H1 (cell line): ENCODE data around the gene TMEM134. TPM values are rescaled to one million over a fixed set of nuclear protein-coding genes. Genes with fewer than 3 reads are reported as not detected.

Experiments
- CTCF ChIA-PET: fragments of 300-600 bp; sonication (Branson Sonifier 250); formaldehyde crosslinking; loops from one replicate; lab custom pipeline; 2021; ENCODE audit not compliant: partially characterized antibody; lab: Charles Lee
- POLR2A ChIA-PET: fragments of 300-600 bp; sonication (Branson Sonifier 250); formaldehyde crosslinking; loops from one replicate; lab custom pipeline; 2021; ENCODE audit warnings: inconsistent platforms; ENCODE audit not compliant: partially characterized antibody; lab: Charles Lee
- DNase-seq, 2 experiments: peaks; one replicate each; pipeline versions ENCODE4 v3.0.0 to v3.0.0-alpha.2; 2010 to 2022; ENCODE audit warnings: low spot score in 2 of 2, low read depth in 1 of 2, mixed read lengths in 1 of 2
- FAIRE-seq: peaks from 2 replicates; lab custom pipeline; 2011; peaks lifted over from hg19 to GRCh38; lab: Jason Lieb, UNC
- H2AFZ ChIP-seq: 2 replicates; pipeline ENCODE4 v1.8.1; 2012; ENCODE audit warnings: low read length, inconsistent platforms
- H2AK5ac ChIP-seq: 2 replicates; pipeline ENCODE4 v1.6.1; 2013; ENCODE audit warnings: low read depth, low read length
- H2BK120ac ChIP-seq: replicated peaks from 2 replicates; pipeline ENCODE3; 2013; ENCODE audit warnings: low read depth, low read length, inconsistent platforms
- H2BK12ac ChIP-seq: 2 replicates; pipeline ENCODE4 v1.6.1; 2013; ENCODE audit warnings: low read depth, low read length
- H2BK15ac ChIP-seq: 2 replicates; pipeline ENCODE4 v1.6.1; 2013; ENCODE audit warnings: low read length
- H2BK20ac ChIP-seq: 2 replicates; pipeline ENCODE4 v1.6.1; 2013; ENCODE audit warnings: low read length
- H2BK5ac ChIP-seq: 2 replicates; pipeline ENCODE4 v1.6.1; 2013; ENCODE audit warnings: low read depth, low read length
- H3K14ac ChIP-seq: 2 replicates; pipeline ENCODE4 v1.6.1; 2013; ENCODE audit warnings: inconsistent platforms; ENCODE audit not compliant: insufficient read length
- H3K18ac ChIP-seq: 2 replicates; pipeline ENCODE4 v1.6.1; 2013; ENCODE audit warnings: low read length; ENCODE audit errors: extremely low read depth
- H3K23ac ChIP-seq: 2 replicates; pipeline ENCODE4 v1.6.1; 2013; ENCODE audit warnings: inconsistent platforms; ENCODE audit not compliant: insufficient read length
- H3K23me2 ChIP-seq: 2 replicates; pipeline ENCODE4 v1.6.1; 2013; ENCODE audit warnings: low read depth, low read length
- H3K27ac ChIP-seq: 2 replicates; pipeline ENCODE4 v1.6.1; 2011; ENCODE audit warnings: low read depth, low read length, inconsistent platforms
- H3K27me3 ChIP-seq, 4 experiments: replicated peaks in 1 of 4; 1 replicate in 1 of 4; 2 replicates in 3 of 4; pipeline versions ENCODE4 v1.6.1 to v1.8.1; 2011 to 2013; ENCODE audit warnings: low read length in 3 of 4, mild to moderate bottlenecking in 3 of 4, inconsistent platforms in 2 of 4, mixed read lengths in 2 of 4, moderate library complexity in 1 of 4; ENCODE audit not compliant: control insufficient read depth in 3 of 4, insufficient read depth in 3 of 4; ENCODE audit errors: extremely low read depth in 1 of 4
- H3K36me3 ChIP-seq, 4 experiments: 2 replicates each; pipeline versions ENCODE4 v1.6.1 to v1.8.1; 2011 to 2013; ENCODE audit warnings: mild to moderate bottlenecking in 4 of 4, low read length in 3 of 4, moderate library complexity in 2 of 4, control low read depth in 1 of 4, inconsistent platforms in 1 of 4; ENCODE audit not compliant: insufficient read depth in 4 of 4, control insufficient read depth in 2 of 4
- H3K4ac ChIP-seq: replicated peaks from 2 replicates; pipeline ENCODE3; 2013; ENCODE audit warnings: low read length, low read depth, mixed read lengths, inconsistent platforms; ENCODE audit not compliant: insufficient read length
- H3K4me1 ChIP-seq, 4 experiments: replicated peaks in 1 of 4; 1 replicate in 1 of 4; 2 replicates in 3 of 4; pipeline versions ENCODE4 v1.6.1 to v1.8.1; 2011 to 2013; ENCODE audit warnings: low read length in 3 of 4, inconsistent platforms in 2 of 4, mixed read lengths in 1 of 4; ENCODE audit not compliant: insufficient read depth in 4 of 4, control insufficient read depth in 3 of 4
- H3K4me2 ChIP-seq, 2 experiments: 2 replicates each; pipeline versions ENCODE4 v1.6.1 to v1.8.1; 2011 to 2013; ENCODE audit warnings: low read depth in 2 of 2, low read length in 2 of 2, control low read depth in 1 of 2, inconsistent platforms in 1 of 2, mild to moderate bottlenecking in 1 of 2; ENCODE audit not compliant: insufficient read depth in 1 of 2
- H3K4me3 ChIP-seq, 4 experiments: fragments of 200-600, 300-600 bp in 1 of 4; sonication (generic), shearing (Covaris generic), sonication (Bioruptor Twin) in 1 of 4; 2 replicates each; pipeline versions ENCODE4 v1.5.1 to v1.8.1; 2011 to 2016; ENCODE audit warnings: low read length in 4 of 4, low read depth in 3 of 4, control low read depth in 2 of 4, inconsistent platforms in 2 of 4, mild to moderate bottlenecking in 2 of 4, mixed read lengths in 1 of 4, moderate library complexity in 1 of 4; ENCODE audit not compliant: insufficient read depth in 2 of 4; ENCODE audit errors: extremely low read depth in 1 of 4
- H3K56ac ChIP-seq: replicated peaks from 2 replicates; pipeline ENCODE3; 2013; ENCODE audit warnings: low read depth, mild to moderate bottlenecking, mixed read lengths, low read length, inconsistent platforms; ENCODE audit not compliant: insufficient read length
- H3K79me1 ChIP-seq: 2 replicates; pipeline ENCODE4 v1.6.1; 2013; ENCODE audit warnings: low read depth, low read length, control low read depth
- H3K79me2 ChIP-seq, 2 experiments: 2 replicates each; pipeline versions ENCODE4 v1.6.1 to v1.8.1; 2012 to 2013; ENCODE audit warnings: low read length in 2 of 2, mild to moderate bottlenecking in 2 of 2, inconsistent platforms in 1 of 2; ENCODE audit not compliant: insufficient read depth in 2 of 2, control insufficient read depth in 1 of 2
- H3K9ac ChIP-seq, 4 experiments: replicated peaks in 1 of 4; 1 replicate in 1 of 4; 2 replicates in 3 of 4; pipeline versions ENCODE4 v1.6.1 to v1.8.1; 2011 to 2013; ENCODE audit warnings: low read depth in 3 of 4, low read length in 3 of 4, control low read depth in 2 of 4, mild to moderate bottlenecking in 2 of 4, moderate library complexity in 2 of 4, inconsistent platforms in 1 of 4; ENCODE audit errors: extremely low read depth in 1 of 4
- H3K9me3 ChIP-seq, 2 experiments: 2 replicates each; pipeline versions ENCODE4 v1.6.1 to v1.8.1; 2012 to 2013; ENCODE audit warnings: mild to moderate bottlenecking in 2 of 2, moderate library complexity in 2 of 2, control low read depth in 1 of 2, inconsistent platforms in 1 of 2, low read depth in 1 of 2, low read length in 1 of 2, mixed read lengths in 1 of 2; ENCODE audit not compliant: insufficient read depth in 2 of 2
- H4K20me1 ChIP-seq, 2 experiments: replicated peaks in 1 of 2; 2 replicates each; pipeline versions ENCODE3 to v1.8.1; 2011 to 2013; ENCODE audit warnings: inconsistent platforms in 2 of 2, low read length in 2 of 2, mild to moderate bottlenecking in 1 of 2; ENCODE audit not compliant: insufficient read depth in 2 of 2, control insufficient read depth in 1 of 2
- H4K5ac ChIP-seq: 2 replicates; pipeline ENCODE4 v1.6.1; 2013; ENCODE audit warnings: low read length, low read depth, mixed read lengths, inconsistent platforms; ENCODE audit not compliant: insufficient read length
- H4K8ac ChIP-seq: 2 replicates; pipeline ENCODE4 v1.8.0; 2013; ENCODE audit warnings: mild to moderate bottlenecking, moderate library complexity, low read length, inconsistent platforms; ENCODE audit not compliant: insufficient read depth; ENCODE audit errors: extremely low read depth
- H4K91ac ChIP-seq: replicated peaks from 2 replicates; pipeline ENCODE3; 2013; ENCODE audit warnings: low read length, mixed read lengths, inconsistent platforms; ENCODE audit not compliant: insufficient read length
- HDAC6 ChIP-seq: IDR thresholded peaks from one replicate; pipeline ENCODE4 v1.7.1; 2012; ENCODE audit warnings: low read depth, mild to moderate bottlenecking, inconsistent platforms, low read length, moderate library complexity
- ZNF274 ChIP-seq: IDR thresholded peaks from 2 replicates; pipeline ENCODE4 v1.7.0; 2012; ENCODE audit warnings: low read length, borderline replicate concordance; ENCODE audit errors: extremely low read depth
- WGBS, 2 experiments: shearing (Covaris generic) in 1 of 2; methylation state at CpG; one replicate each; pipeline versions ENCODE4 v1.1.6 to v1.1.7; 2013 to 2015; ENCODE audit warnings: low lambda C conversion rate in 2 of 2, mixed read lengths in 2 of 2, inconsistent platforms in 1 of 2, low coverage in 1 of 2, missing lambda C conversion rate in 1 of 2; ENCODE audit not compliant: insufficient replicate concordance in 2 of 2, insufficient coverage in 1 of 2, insufficient read length in 1 of 2; ENCODE audit errors: extremely low coverage in 1 of 2, missing lambda C conversion rate in 1 of 2; 5-methylcytosine and 5-hydroxymethylcytosine counted together
- polyA plus RNA-seq, 7 experiments: library from polyadenylated mRNA; depleted of rRNA in 3 of 7; stranded (reverse) in 5 of 7; unstranded in 2 of 7; fragments of >200 nt in 5 of 7; fragments of 200-250 nt in 2 of 7; gene quantifications; 1 replicate in 5 of 7; 2 replicates in 1 of 7; 4 replicates in 1 of 7; pipeline versions ENCODE4 v1.2.1 to v1.2.3, GENCODE V29; 2011 to 2013; ENCODE audit warnings: missing spikeins in 2 of 7, mixed read lengths in 2 of 7
- total RNA-seq: library from RNA; stranded (reverse); fragmentation: NEBNext Ultra II Directional; extraction: Animal tissue kit (Norgen Biotek cat#: 25700); gene quantifications from 2 replicates; pipeline ENCODE4 v1.2.1, GENCODE V29; 2021

The TMEM134 gene
- total and polyA plus RNA-seq, 2 of the 8 experiments (the other 6 are each of a cell fraction or from before 2014, with no cell fraction given), result 32.4 to 229 TPM

DNA sequence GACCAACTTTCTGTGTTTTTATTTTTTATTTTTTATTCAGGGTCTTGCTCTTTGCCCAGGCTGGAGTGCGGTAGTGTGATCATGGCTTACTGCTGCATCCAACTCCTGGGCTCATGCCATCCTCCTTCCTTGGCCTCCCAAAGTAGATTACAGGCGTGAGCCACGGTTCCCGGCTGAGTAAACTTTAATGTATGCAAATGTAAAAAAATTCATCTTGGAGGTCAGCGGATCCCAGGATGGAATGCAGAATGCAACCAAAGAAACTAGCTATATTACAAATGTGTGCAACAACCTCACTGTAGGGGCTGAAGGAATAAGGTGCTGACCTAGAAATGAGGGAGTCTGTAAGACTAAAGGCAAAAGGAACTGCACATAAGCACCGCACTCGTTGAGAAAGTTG is 45.1 kb upstream of the TMEM134 start:
- H2BK15ac ChIP-seq, result no peak overlapping the region
- no peak overlapping the region for H3K4me2 ChIP-seq
- H2BK5ac ChIP-seq, result no peak overlapping the region
- TF ChIP-seq ZNF274 (no peak), HDAC6 (no peak)
- TF ChIP-seq, all 59 proteins: peak for 0
- Histone ChIP-seq H2AK5ac (no peak overlapping the region), H3K18ac (no peak overlapping the region), H3K56ac (no peak overlapping the region), H4K91ac (no peak overlapping the region), H3K27me3 (peaks cover 0 to 8% (median 2%) of the 10 kb centered on the region in 4 experiments; a peak in 2 of 7 replicates), H3K36me3 (no peaks in the 10 kb centered on the region), H4K5ac (no peak overlapping the region), H2BK120ac (no peak overlapping the region), H3K4me3 (no peak overlapping the region), H3K9ac (no peak overlapping the region; a peak in 2 of 7 replicates), H3K23ac (no peak overlapping the region), H2AFZ (no peak overlapping the region), H3K4me1 (0 out of 7 replicates have a peak, but pooled peaks cover 0 to under 1% (median 0%) of the 10 kb centered on the region in 4 experiments), H4K20me1 (no peaks in the 10 kb centered on the region), H3K9me3 (no peaks in the 10 kb centered on the region), H3K23me2 (peaks cover under 1% of the 10 kb centered on the region; the same call in 1 of the 2 replicates), H2BK12ac (no peak overlapping the region), H3K79me1 (no peaks in the 10 kb centered on the region), H3K4ac (no peak overlapping the region), H3K14ac (no peak overlapping the region), H4K8ac (no peak overlapping the region), H3K79me2 (no peaks in the 10 kb centered on the region), H3K27ac (no peak overlapping the region), H2BK20ac (no peak overlapping the region)
- DNase-seq, result no peak
- WGBS, 2 experiments, result 90% methylated on average over 7 of the region's 7 CpGs; no CpG with 5 or more reads in 1 of the 2 experiments
- ChIA-PET POLR2A (no interaction called here), CTCF (no interaction called here)
- no peak for FAIRE-seq
